CD4-positive, alpha-beta T cell treated with Interleukin-6 at 100 ng/mL for 8 hours (primary cell): ENCODE measurements around the gene TOP1.

ENCODE experiments used
- DNase-seq: peaks from one replicate; pipeline ENCODE4 v3.0.0-alpha.2; 2020; ENCODE audit warnings: mixed read lengths, low spot score

The TOP1 gene

DNA sequence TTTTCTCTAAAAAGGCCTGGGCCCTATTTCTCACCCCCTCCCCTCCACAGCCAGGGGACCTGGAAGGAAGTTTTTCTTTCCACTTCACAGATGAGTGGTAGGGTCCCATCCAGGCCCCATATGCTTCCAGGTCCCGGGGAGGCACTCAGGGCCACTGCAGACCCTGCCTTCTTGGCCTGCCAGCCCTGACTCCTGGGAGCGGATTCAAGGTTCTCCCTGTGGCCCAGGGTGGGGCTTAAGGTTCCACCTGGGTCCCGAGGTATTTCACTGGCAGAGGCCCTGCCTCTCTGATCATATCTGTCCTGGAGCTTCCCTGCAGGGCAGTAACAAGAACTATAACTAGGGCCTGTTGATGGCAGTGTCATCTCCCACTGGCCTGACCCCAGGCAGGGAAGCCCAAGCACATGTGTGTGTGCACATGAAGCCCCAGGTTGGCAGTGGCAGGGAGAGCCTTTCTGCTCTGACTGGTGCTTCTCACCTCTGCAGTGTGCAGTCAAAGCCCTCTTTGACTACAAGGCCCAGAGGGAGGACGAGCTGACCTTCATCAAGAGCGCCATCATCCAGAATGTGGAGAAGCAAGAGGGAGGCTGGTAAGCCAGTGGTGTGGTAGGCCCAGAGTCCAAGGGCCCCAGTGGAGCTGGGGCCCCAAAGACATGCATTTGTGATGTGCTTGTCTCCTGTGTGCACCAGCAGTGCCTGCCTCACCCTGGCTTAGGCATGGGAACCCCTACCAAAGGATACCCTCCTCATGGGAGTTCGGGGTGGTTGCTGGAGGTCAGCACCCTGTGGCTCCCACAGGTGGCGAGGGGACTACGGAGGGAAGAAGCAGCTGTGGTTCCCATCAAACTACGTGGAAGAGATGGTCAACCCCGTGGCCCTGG, 139.9 kb downstream of the TOP1 start:
- DNase-seq: no peak

GRCh38 chr20:41169162-41169690, 140.6 kb downstream of the TOP1 start:
- DNase-seq: no peak

DNA sequence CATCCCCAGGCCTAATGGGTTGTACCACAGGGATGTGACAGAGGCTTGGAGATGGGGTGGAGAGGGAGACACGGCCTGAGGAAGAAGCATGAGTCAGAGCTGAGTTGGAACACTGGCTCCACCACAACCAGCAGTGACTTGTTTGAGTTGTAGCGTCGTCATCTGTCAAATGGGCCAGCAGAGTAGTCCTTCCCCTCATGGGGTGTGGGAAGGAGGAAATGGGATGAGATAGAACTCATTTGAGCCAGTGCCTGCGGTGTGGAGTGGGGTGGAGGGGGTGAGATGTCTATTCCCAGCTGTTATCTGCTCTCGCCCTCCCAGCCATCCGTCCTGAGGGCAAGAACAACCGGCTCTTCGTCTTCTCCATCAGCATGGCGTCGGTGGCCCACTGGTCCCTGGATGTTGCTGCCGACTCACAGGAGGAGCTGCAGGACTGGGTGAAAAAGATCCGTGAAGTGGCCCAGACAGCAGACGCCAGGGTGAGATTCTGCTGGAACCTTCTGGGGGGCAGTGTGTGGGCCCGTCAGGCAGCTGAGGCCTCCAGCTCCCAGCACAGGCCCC, 141.2 kb downstream of the TOP1 start:
- DNase-seq: no peak

GRCh38 chr20:41170386-41171105, 141.9 kb downstream of the TOP1 start:
- DNase-seq: no peak

- DNase-seq: no peak
These were observed 143.2 kb downstream of the TOP1 start for GRCh38 chr20:41171736-41172295.

DNA sequence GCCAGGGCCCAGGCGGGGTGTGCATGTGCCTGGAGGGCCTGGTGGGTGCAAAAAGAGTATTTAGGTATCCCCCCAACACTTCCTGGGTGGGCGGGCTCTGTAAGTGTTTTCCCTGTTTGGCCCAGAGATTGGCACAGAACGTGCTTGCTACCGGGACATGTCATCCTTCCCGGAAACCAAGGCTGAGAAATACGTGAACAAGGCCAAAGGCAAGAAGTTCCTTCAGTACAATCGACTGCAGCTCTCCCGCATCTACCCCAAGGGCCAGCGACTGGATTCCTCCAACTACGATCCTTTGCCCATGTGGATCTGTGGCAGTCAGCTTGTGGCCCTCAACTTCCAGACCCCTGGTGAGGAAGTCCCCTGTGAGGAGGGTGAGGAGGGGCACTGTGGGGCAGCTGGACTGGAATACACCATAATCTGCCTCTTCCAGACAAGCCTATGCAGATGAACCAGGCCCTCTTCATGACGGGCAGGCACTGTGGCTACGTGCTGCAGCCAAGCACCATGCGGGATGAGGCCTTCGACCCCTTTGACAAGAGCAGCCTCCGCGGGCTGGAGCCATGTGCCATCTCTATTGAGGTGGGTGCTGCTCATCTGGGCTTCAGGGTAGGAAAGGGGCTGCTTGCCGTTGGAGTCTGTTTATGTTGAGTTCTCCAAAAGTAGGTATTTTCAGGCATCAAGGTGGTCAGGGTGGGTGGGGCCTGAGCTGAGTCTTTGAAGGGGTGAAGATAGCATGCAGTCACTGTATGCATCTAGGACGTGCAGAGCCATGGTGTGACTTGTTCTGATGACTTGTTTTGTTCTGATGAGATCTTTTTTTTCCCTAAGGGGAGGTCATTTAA, 143.9 kb downstream of the TOP1 start:
- no peak for DNase-seq

DNA sequence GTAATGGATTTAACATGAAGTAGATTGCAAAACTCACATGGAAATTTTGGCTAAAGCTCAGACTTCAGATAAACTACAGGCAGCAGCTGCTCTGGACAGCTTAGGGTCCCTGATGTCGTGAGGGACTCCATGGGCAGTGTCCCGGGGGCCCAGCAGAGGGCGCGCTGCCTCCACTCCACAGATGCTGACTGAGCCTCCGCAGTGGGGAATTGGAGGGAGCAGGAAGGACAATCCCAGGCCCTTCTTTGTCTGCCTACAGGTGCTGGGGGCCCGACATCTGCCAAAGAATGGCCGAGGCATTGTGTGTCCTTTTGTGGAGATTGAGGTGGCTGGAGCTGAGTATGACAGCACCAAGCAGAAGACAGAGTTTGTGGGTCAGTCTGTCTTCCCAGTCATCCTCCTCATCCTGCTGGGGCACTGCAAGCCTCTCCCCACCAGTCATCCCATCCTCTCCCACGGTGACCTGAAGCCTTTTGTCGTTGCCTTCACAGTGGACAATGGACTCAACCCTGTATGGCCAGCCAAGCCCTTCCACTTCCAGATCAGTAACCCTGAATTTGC, 144.6 kb downstream of the TOP1 start:
- DNase-seq: peak; percentile 57

GRCh38 chr20:41173791-41174341, 145.2 kb downstream of the TOP1 start:
- no peak for DNase-seq
